OCI-LY7 (cell line): Measurements from ENCODE around the gene SRC. TPM values are rescaled to one million over a fixed set of nuclear protein-coding genes. Genes with fewer than 3 reads are reported as not detected.

Source experiments
- BruUV-seq: library from RNA; stranded (reverse); fragments of 400-500 nt; replicated peaks from 2 replicates; lab custom pipeline; 2021; lab: Mats Ljungman, UMichigan
- CTCF ChIA-PET: fragments of 300-600 bp; sonication (Branson Sonifier 250); formaldehyde crosslinking; loops from one replicate; lab custom pipeline; 2022; ENCODE audit warnings: antibody characterized with exemption; ENCODE audit not compliant: unreplicated experiment; lab: Charles Lee
- POLR2A ChIA-PET: fragments of 300-600 bp; sonication (Branson Sonifier 250); formaldehyde crosslinking; loops from one replicate; lab custom pipeline; 2022; ENCODE audit warnings: antibody characterized with exemption; lab: Charles Lee
- DNase-seq: peaks from one replicate; pipeline ENCODE4 v3.0.0-alpha.2; 2015; ENCODE audit warnings: low spot score
- H2AFZ ChIP-seq: fragments of 200-600 bp; sonication (generic), shearing (Covaris generic); 2 replicates; pipeline ENCODE4 v1.6.1; 2014; ENCODE audit warnings: mild to moderate bottlenecking, antibody characterized with exemption, low read length, moderate library complexity
- H3K27ac ChIP-seq: fragments of 200-600 bp; sonication (generic); 2 replicates; pipeline ENCODE4 v1.5.1; 2014; ENCODE audit warnings: mixed run types, low read depth, mild to moderate bottlenecking, moderate library complexity, low read length, inconsistent platforms; ENCODE audit not compliant: poor library complexity, severe bottlenecking
- H3K36me3 ChIP-seq: fragments of 200-600 bp; sonication (generic); 2 replicates; pipeline ENCODE4 v1.6.1; 2014; ENCODE audit warnings: mild to moderate bottlenecking, antibody characterized with exemption, low read length, moderate library complexity, mixed read lengths; ENCODE audit not compliant: insufficient read depth
- H3K4me1 ChIP-seq: fragments of 200-600 bp; sonication (generic); 2 replicates; pipeline ENCODE4 v1.5.1; 2014; ENCODE audit warnings: mild to moderate bottlenecking, low read length; ENCODE audit not compliant: insufficient read depth, poor library complexity, severe bottlenecking
- H3K4me2 ChIP-seq: fragments of 200-600 bp; sonication (generic); 2 replicates; pipeline ENCODE4 v1.6.1; 2014; ENCODE audit warnings: mild to moderate bottlenecking, low read length
- H3K4me3 ChIP-seq: fragments of 200-600 bp; sonication (generic); 2 replicates; pipeline ENCODE4 v1.5.1; 2014; ENCODE audit warnings: mild to moderate bottlenecking, low read depth, low read length; ENCODE audit not compliant: poor library complexity, severe bottlenecking
- H3K79me2 ChIP-seq: fragments of 200-600 bp; sonication (generic); 2 replicates; pipeline ENCODE4 v1.6.1; 2016; ENCODE audit warnings: low read depth, mild to moderate bottlenecking, low read length, moderate library complexity, mixed read lengths; ENCODE audit not compliant: insufficient read depth
- H3K9me2 ChIP-seq: fragments of 200-600 bp; sonication (generic); 2 replicates; pipeline ENCODE4 v1.6.1; 2016; ENCODE audit warnings: mild to moderate bottlenecking, low read length, mixed read lengths; ENCODE audit not compliant: insufficient read depth
- H3K9me3 ChIP-seq: fragments of 200-600 bp; sonication (generic); 2 replicates; pipeline ENCODE4 v1.6.1; 2014; ENCODE audit warnings: mild to moderate bottlenecking, mixed run types, low read length, mixed read lengths
- H4K20me1 ChIP-seq: fragments of 200-600 bp; sonication (generic); 2 replicates; pipeline ENCODE4 v1.6.1; 2014; ENCODE audit warnings: mild to moderate bottlenecking, antibody characterized with exemption, low read length, moderate library complexity, mixed read lengths; ENCODE audit not compliant: insufficient read depth
- CTCF ChIP-seq: fragments of 200-600 bp; sonication (generic); conservative IDR thresholded peaks from 2 replicates; pipeline ENCODE4 v1.5.1; 2014; ENCODE audit warnings: mild to moderate bottlenecking, antibody characterized with exemption, low read length, moderate library complexity, mixed read lengths
- EZH2phosphoT487 ChIP-seq: fragments of 200-600 bp; sonication (generic); IDR thresholded peaks from 2 replicates; pipeline ENCODE4 v1.6.1; 2018; ENCODE audit warnings: low read depth, borderline replicate concordance, mild to moderate bottlenecking, mixed run types, antibody characterized with exemption, low read length, moderate library complexity, mixed read lengths
- intact Hi-C: fragments of 100-400 bp; cut with micrococcal nuclease; formaldehyde crosslinking; loops from one replicate; pipeline ENCODE4 v1.10.0; 2022; ENCODE audit not compliant: unreplicated experiment
- total RNA-seq, 2 experiments: library from RNA; depleted of rRNA in 1 of 2; stranded (reverse); fragments of >200 nt in 1 of 2; shearing (Covaris generic) in 1 of 2; gene quantifications; 2 replicates each; pipeline ENCODE4 v1.2.3, GENCODE V29; 2014 to 2022

The SRC gene
- total RNA-seq, 2 experiments from 2014 or later, result 0.72 to 3.7 TPM

- BruUV-seq, result no TSS peak
- H3K4me3 ChIP-seq, result no peak overlapping the region
- no peaks in the 10 kb centered on the region for H3K9me2 ChIP-seq
- H3K36me3 ChIP-seq, result no peaks in the 10 kb centered on the region
- H3K4me1 ChIP-seq, result peaks cover 40% of the 10 kb centered on the region
- peak overlapping the region; percentile 18; the same call in 1 of the 2 replicates for H3K4me2 ChIP-seq
- no peak overlapping the region for H3K27ac ChIP-seq
- ChIA-PET POLR2A (interaction anchor here (0.6 to 0.7 kb wide), 2 partner anchors 26 to 1038 kb away, joined by 3 to 7 read pairs; no protein-coding TSS in a partner anchor), CTCF (no interaction called here)
- peaks cover 9% of the 10 kb centered on the region; the same call in 1 of the 2 replicates for H3K9me3 ChIP-seq
- H2AFZ ChIP-seq, result no peak overlapping the region
- intact Hi-C loops, result loop anchor here (5.0 kb wide), 1 partner anchor 63 kb away; no protein-coding TSS in a partner anchor
- no peaks in the 10 kb centered on the region for H4K20me1 ChIP-seq
- no peak for TF ChIP-seq CTCF
- TF ChIP-seq EZH2phosphoT487, result no peak
- H3K79me2 ChIP-seq, result no peaks in the 10 kb centered on the region
- DNase-seq, result no peak
Measured at GRCh38 chr20:37379967-37380828, 34.3 kb downstream of the SRC start.

DNA sequence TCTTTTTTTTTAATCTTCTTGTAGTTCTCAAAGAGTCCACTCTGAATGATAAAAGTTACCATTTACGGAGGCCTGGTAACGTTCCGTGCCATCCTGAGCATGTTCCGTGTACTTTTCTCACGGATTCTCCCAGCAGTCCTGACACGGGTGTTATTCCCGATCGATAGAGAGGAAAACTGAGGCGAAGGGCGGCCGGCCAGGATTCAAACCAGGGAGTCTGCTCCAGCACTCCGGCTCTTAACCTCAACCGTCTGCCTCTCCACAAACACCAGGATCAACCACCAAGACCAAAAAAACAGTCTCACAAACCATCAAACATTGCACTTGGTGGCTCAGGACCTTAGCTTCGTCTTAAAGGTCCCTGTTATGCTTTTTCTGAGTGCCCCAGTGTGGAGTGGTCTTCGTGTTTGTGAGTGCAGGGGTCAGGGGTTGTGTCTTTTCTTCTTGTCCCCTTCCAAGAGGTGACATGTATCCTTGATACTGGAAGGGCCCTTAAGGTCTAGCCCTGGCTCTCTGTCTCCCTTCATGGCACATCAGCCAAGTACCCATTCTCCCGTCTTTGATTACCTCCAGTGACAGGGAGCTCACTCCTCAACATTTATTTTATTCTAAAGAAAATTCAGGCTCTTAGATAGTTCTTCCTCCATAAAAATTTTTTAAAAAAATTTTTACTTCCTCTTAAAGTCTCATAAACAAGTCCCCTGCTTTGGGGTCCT is 35.1 kb downstream of the SRC start:
- H3K9me3 ChIP-seq, result peaks cover 1% of the 10 kb centered on the region; the same call in 1 of the 2 replicates
- TF ChIP-seq EZH2phosphoT487 (no peak), CTCF (no peak)
- intact Hi-C loops, result loop anchor here (5.0 kb wide), 1 partner anchor 64 kb away; no protein-coding TSS in a partner anchor
- no peak overlapping the region for H3K27ac ChIP-seq
- ChIA-PET CTCF (interaction anchor here (1.1 kb wide), 1 partner anchor 110 kb away, joined by 4 read pairs; no protein-coding TSS in a partner anchor), POLR2A (interaction anchor here (1.0 kb wide), 1 partner anchor 92 kb away, joined by 6 read pairs; the partner anchor contains the start of gene MANBAL)
- H3K4me3 ChIP-seq, result no peak overlapping the region
- DNase-seq, result no peak
- H3K79me2 ChIP-seq, result no peaks in the 10 kb centered on the region
- no TSS peak for BruUV-seq
- peaks cover 33% of the 10 kb centered on the region for H3K4me1 ChIP-seq
- no peak overlapping the region for H2AFZ ChIP-seq
- no peaks in the 10 kb centered on the region for H4K20me1 ChIP-seq
- no peaks in the 10 kb centered on the region for H3K9me2 ChIP-seq
- peak overlapping the region; percentile 37; the same call in 1 of the 2 replicates for H3K4me2 ChIP-seq
- H3K36me3 ChIP-seq, result no peaks in the 10 kb centered on the region
